ENCODE results near the gene UNC5C. TPM values are rescaled to one million over a fixed set of nuclear protein-coding genes. Genes with fewer than 3 reads are reported as not detected.
"Not testable (repeated sequence)": the region's sequence is repeated elsewhere in the genome, so short reads cannot be mapped to it uniquely, and the experiment has no call there.

UNC5C gene
- total RNA-seq, 2 experiments from 2014 or later, result not detected

DNA sequence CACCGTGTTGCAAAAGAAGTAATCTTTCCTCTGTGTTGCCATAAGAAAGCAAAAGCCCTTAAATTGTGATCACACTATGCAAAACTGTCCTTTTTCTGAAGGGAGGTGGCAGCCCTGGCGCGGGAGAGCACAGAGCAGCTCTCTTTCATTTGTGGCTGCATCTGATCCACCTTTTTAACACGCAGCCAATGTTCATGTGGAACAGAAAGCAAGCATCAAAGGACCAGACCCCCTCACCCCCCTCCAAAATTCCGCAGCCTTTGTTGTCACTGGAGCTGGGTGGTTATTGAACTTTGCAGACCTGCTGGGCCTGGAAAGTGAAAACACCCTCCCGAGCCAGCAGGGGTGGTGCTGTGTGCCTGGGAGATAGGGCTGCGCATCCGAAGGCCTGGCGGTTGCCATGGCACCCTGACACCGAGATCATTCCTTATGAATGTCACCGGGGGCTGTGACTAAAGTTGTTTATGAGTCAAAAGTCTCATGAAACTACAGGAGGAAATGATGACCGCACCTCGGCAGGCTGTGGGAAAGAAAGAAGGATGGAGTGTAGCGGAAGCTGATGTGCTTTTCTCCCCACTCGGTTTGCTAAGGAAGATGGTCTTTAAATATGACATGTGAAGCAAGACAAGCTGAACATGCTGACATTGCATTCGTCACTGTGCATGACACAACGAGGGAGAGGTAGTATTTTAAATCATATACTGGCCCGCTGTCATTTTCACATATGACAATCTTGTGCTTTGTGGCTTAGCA lies 367.4 kb downstream of the UNC5C start:
- Histone ChIP-seq H3K4me1 (ENCODE audit: insufficient read depth, low read length, poor library complexity, severe bottlenecking) (peaks cover under 1% of the 10 kb centered on the region), H3K36me3 (ENCODE audit: insufficient read depth, low read length) (no peaks in the 10 kb centered on the region), H3K9me3 (ENCODE audit: low read length) (no peaks in the 10 kb centered on the region), H4K20me1 (ENCODE audit: insufficient read depth, low read length) (no peaks in the 10 kb centered on the region), H3K27ac (ENCODE audit: low read depth, low read length, poor library complexity, severe bottlenecking) (no peak overlapping the region), H2AFZ (ENCODE audit: low read length) (no peak overlapping the region), H3K9me2 (ENCODE audit: insufficient read depth, low read length) (no peaks in the 10 kb centered on the region), H3K79me2 (ENCODE audit: insufficient read depth, low read depth, low read length) (no peaks in the 10 kb centered on the region), H3K4me3 (ENCODE audit: low read depth, low read length, poor library complexity, severe bottlenecking) (no peak overlapping the region), H3K4me2 (ENCODE audit: low read length) (no peak overlapping the region)
- BruUV-seq (replicated peaks), result no TSS peak
- no peak for TF ChIP-seq EZH2phosphoT487 (IDR thresholded peaks at IDR 0.05; ENCODE audit: borderline replicate concordance, low read depth, low read length)
- TF ChIP-seq CTCF (conservative IDR thresholded peaks at IDR 0.05; ENCODE audit: low read length), result no peak
- intact Hi-C loops (cut with micrococcal nuclease; ENCODE audit: unreplicated experiment), result no loop called here
- ChIA-PET POLR2A (no interaction called here), CTCF (ENCODE audit: unreplicated experiment) (no interaction called here)
- DNase-seq (ENCODE audit: low spot score), result no peak

DNA sequence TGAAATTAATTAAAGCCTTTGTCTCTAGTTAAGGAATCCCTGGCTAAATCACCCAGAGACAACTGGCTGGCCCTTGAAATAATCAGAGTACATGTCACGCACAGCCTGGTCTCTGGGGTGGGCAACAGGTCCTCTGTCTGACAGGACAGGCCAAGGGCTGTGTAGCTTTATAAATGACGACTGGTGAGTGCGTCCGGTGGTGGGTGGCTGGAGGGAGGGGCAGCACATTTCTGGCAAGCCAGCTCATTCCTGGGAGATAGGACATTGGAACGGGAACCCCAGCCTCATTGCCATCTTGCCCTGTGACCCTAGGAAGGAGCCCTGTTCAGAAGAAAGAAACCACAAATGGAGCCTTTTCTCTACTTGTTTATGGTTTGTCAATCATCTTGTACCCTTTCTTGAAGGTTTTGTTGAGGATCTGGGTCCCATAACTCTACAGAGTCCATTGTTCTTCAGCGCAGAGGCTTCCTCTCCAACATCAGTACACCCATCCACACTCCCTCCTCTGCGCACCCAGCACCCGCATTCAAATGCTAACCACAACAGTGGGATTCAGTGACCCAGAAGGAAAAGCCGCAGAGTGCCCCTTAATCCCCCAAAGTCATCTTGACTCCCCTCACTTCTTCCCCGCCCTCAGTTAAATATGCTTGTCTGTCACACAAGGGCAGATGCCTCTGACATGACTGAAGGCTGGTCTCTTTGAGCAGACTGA lies 368.1 kb downstream of the UNC5C start:
- Histone ChIP-seq H3K4me1 (ENCODE audit: insufficient read depth, low read length, poor library complexity, severe bottlenecking) (no peaks in the 10 kb centered on the region), H3K36me3 (ENCODE audit: insufficient read depth, low read length) (no peaks in the 10 kb centered on the region), H3K27ac (ENCODE audit: low read depth, low read length, poor library complexity, severe bottlenecking) (no peak overlapping the region), H3K4me2 (ENCODE audit: low read length) (no peak overlapping the region), H2AFZ (ENCODE audit: low read length) (no peak overlapping the region), H3K4me3 (ENCODE audit: low read depth, low read length, poor library complexity, severe bottlenecking) (no peak overlapping the region), H3K9me2 (ENCODE audit: insufficient read depth, low read length) (no peaks in the 10 kb centered on the region), H3K9me3 (ENCODE audit: low read length) (no peaks in the 10 kb centered on the region), H4K20me1 (ENCODE audit: insufficient read depth, low read length) (no peaks in the 10 kb centered on the region), H3K79me2 (ENCODE audit: insufficient read depth, low read depth, low read length) (no peaks in the 10 kb centered on the region)
- POLR2A ChIA-PET, result no interaction called here
- no peak for DNase-seq (ENCODE audit: low spot score)
- CTCF ChIA-PET (ENCODE audit: unreplicated experiment), result no interaction called here
- TF ChIP-seq CTCF (conservative IDR thresholded peaks at IDR 0.05; ENCODE audit: low read length) (no peak), EZH2phosphoT487 (IDR thresholded peaks at IDR 0.05; ENCODE audit: borderline replicate concordance, low read depth, low read length) (no peak)
- intact Hi-C loops (cut with micrococcal nuclease; ENCODE audit: unreplicated experiment), result no loop called here
- BruUV-seq (replicated peaks), result no TSS peak

DNA sequence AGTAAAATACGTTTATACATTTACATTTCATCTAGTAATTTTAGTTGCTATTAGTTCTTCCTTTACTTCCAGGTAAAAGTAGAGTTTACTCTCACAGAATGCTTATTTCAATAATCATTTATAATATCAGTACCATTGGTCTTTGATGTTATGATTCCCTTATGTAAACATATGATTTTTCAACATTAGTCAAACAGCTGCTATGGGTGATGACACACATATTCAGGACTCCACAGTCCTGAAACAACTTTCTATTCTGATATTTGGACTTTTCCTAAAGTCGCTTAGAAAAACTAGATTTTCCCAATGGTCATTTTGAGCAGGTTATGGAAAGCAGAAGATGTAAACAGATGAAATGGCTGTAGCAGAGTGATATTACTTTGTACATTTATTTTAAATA lies 369.8 kb downstream of the UNC5C start:
- no peaks in the 10 kb centered on the region for H3K79me2 ChIP-seq (ENCODE audit: insufficient read depth, low read depth, low read length)
- no peak overlapping the region for H3K27ac ChIP-seq (ENCODE audit: low read depth, low read length, poor library complexity, severe bottlenecking)
- H3K9me3 ChIP-seq (ENCODE audit: low read length), result no peaks in the 10 kb centered on the region
- no peak overlapping the region for H3K4me2 ChIP-seq (ENCODE audit: low read length)
- TF ChIP-seq EZH2phosphoT487 (IDR thresholded peaks at IDR 0.05; ENCODE audit: borderline replicate concordance, low read depth, low read length), result no peak
- no peak for TF ChIP-seq CTCF (conservative IDR thresholded peaks at IDR 0.05; ENCODE audit: low read length)
- no peaks in the 10 kb centered on the region for H4K20me1 ChIP-seq (ENCODE audit: insufficient read depth, low read length)
- CTCF ChIA-PET (ENCODE audit: unreplicated experiment), result interaction anchor here (0.6 kb wide), 1 partner anchor 60 kb away, joined by 3 read pairs; no protein-coding TSS in a partner anchor
- BruUV-seq (replicated peaks), result no TSS peak
- intact Hi-C loops (cut with micrococcal nuclease; ENCODE audit: unreplicated experiment), result no loop called here
- POLR2A ChIA-PET, result interaction anchor here (0.7 kb wide), 1 partner anchor 1565 kb away, joined by 5 read pairs; no protein-coding TSS in a partner anchor
- H3K9me2 ChIP-seq (ENCODE audit: insufficient read depth, low read length), result no peaks in the 10 kb centered on the region
- H2AFZ ChIP-seq (ENCODE audit: low read length), result no peak overlapping the region
- H3K4me3 ChIP-seq (ENCODE audit: low read depth, low read length, poor library complexity, severe bottlenecking), result no peak overlapping the region
- no peaks in the 10 kb centered on the region for H3K36me3 ChIP-seq (ENCODE audit: insufficient read depth, low read length)
- no peaks in the 10 kb centered on the region for H3K4me1 ChIP-seq (ENCODE audit: insufficient read depth, low read length, poor library complexity, severe bottlenecking)
- DNase-seq (ENCODE audit: low spot score), result no peak

DNA sequence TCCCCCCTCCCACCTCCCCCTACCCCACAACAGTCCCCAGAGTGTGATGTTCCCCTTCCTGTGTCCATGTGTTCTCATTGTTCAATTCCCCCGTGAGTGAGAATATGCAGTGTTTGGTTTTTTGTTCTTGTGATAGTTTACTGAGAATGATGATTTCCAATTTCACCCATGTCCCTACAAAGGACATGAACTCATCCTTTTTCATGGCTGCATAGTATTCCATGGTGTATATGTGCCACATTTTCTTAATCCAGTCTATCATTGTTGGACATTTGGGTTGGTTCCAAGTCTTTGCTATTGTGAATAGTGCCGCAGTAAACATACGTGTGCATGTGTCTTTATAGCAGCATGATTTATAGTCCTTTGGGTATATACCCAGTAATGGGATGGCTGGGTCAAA lies 377.4 kb downstream of the UNC5C start:
- peaks cover 35% of the 10 kb centered on the region for H3K4me1 ChIP-seq (ENCODE audit: insufficient read depth, low read length, poor library complexity, severe bottlenecking)
- H3K36me3 ChIP-seq (ENCODE audit: insufficient read depth, low read length); H3K79me2 ChIP-seq (ENCODE audit: insufficient read depth, low read depth, low read length); H3K4me2 ChIP-seq (ENCODE audit: low read length); H3K4me3 ChIP-seq (ENCODE audit: low read depth, low read length, poor library complexity, severe bottlenecking); H3K9me3 ChIP-seq (ENCODE audit: low read length); BruUV-seq (replicated peaks); intact Hi-C loops (cut with micrococcal nuclease; ENCODE audit: unreplicated experiment); CTCF ChIA-PET (ENCODE audit: unreplicated experiment); H3K9me2 ChIP-seq (ENCODE audit: insufficient read depth, low read length); POLR2A ChIA-PET; H3K27ac ChIP-seq (ENCODE audit: low read depth, low read length, poor library complexity, severe bottlenecking); H2AFZ ChIP-seq (ENCODE audit: low read length); DNase-seq (ENCODE audit: low spot score); H4K20me1 ChIP-seq (ENCODE audit: insufficient read depth, low read length): not testable (repeated sequence)
